HUES6 (cell line): Measurements from ENCODE around the gene PCDHA1.

Experiments
- H3K27ac ChIP-seq: 2 replicates; pipeline ENCODE4 v1.7.0; 2013; ENCODE audit warnings: low read depth, mild to moderate bottlenecking, low read length, inconsistent platforms
- H3K27me3 ChIP-seq: 2 replicates; pipeline ENCODE4 v1.6.1; 2013; ENCODE audit warnings: low read length; ENCODE audit not compliant: control insufficient read depth, insufficient read depth
- H3K36me3 ChIP-seq: 2 replicates; pipeline ENCODE4 v1.6.1; 2013; ENCODE audit warnings: low read length; ENCODE audit not compliant: control insufficient read depth, insufficient read depth
- H3K4me1 ChIP-seq: 2 replicates; pipeline ENCODE4 v1.6.1; 2013; ENCODE audit warnings: low read length; ENCODE audit not compliant: control insufficient read depth, insufficient read depth
- H3K4me3 ChIP-seq: 2 replicates; pipeline ENCODE4 v1.5.1; 2013; ENCODE audit warnings: low read depth, low read length
- H3K9ac ChIP-seq: one replicate; pipeline ENCODE4 v1.6.1; 2013; ENCODE audit warnings: mild to moderate bottlenecking, low read length
- H3K9me3 ChIP-seq: 2 replicates; pipeline ENCODE4 v1.6.1; 2013; ENCODE audit warnings: low read depth, low read length; ENCODE audit not compliant: control insufficient read depth, insufficient read depth

Gene PCDHA1

GRCh38 chr5:140953234-140953633 is 167.3 kb downstream of the PCDHA1 start:
- no peaks in the 10 kb centered on the region; the same call in 1 of the 2 replicates for H3K9me3 ChIP-seq
- H3K9ac ChIP-seq = no peak overlapping the region
- no peaks in the 10 kb centered on the region for H3K36me3 ChIP-seq
- no peaks in the 10 kb centered on the region; the same call in 1 of the 2 replicates for H3K4me1 ChIP-seq
- H3K4me3 ChIP-seq = no peak overlapping the region
- no peaks in the 10 kb centered on the region for H3K27me3 ChIP-seq
- no peak overlapping the region for H3K27ac ChIP-seq

- no peak overlapping the region for H3K9ac ChIP-seq
- no peaks in the 10 kb centered on the region for H3K36me3 ChIP-seq
- H3K27me3 ChIP-seq = peaks cover 14% of the 10 kb centered on the region
- H3K9me3 ChIP-seq = no peaks in the 10 kb centered on the region
- H3K27ac ChIP-seq = no peak overlapping the region
- H3K4me1 ChIP-seq = peaks cover 12% of the 10 kb centered on the region
- H3K4me3 ChIP-seq = no peak overlapping the region
Observed at GRCh38 chr5:140962190-140962589, 176.2 kb downstream of the PCDHA1 start.

- Histone ChIP-seq H3K9me3 (no peaks in the 10 kb centered on the region), H3K9ac (no peak overlapping the region), H3K27me3 (peaks cover 26% of the 10 kb centered on the region), H3K36me3 (no peaks in the 10 kb centered on the region), H3K4me3 (no peak overlapping the region), H3K27ac (no peak overlapping the region), H3K4me1 (peaks cover 18% of the 10 kb centered on the region)
Observed at GRCh38 chr5:140964356-140964755, 178.4 kb downstream of the PCDHA1 start.

GRCh38 chr5:140965905-140966292 is 180.0 kb downstream of the PCDHA1 start:
- Histone ChIP-seq H3K9ac (peak overlapping the region; percentile 80), H3K27ac (no peak overlapping the region), H3K4me3 (peak overlapping the region; percentile 94), H3K36me3 (no peaks in the 10 kb centered on the region), H3K27me3 (peaks cover 26% of the 10 kb centered on the region), H3K4me1 (peaks cover 30% of the 10 kb centered on the region), H3K9me3 (no peaks in the 10 kb centered on the region)

GRCh38 chr5:140966293-140967225 is 180.6 kb downstream of the PCDHA1 start, which contains the start of gene PCDHAC2:
Gene PCDHAC2 (plus strand): TSS chr5:140966476. CDS start chr5:140966767, 291 bp downstream.
- Histone ChIP-seq H3K36me3 (no peaks in the 10 kb centered on the region), H3K4me3 (peak within 1 kb of the TSS; percentile 94), H3K9ac (peak within 1 kb of the TSS; percentile 80), H3K9me3 (no peaks in the 10 kb centered on the region), H3K4me1 (peaks cover 34% of the 10 kb centered on the region), H3K27me3 (peaks cover 26% of the 10 kb centered on the region), H3K27ac (no peak within 1 kb of the TSS)

GRCh38 chr5:140967226-140967893 is 181.4 kb downstream of the PCDHA1 start:
- Histone ChIP-seq H3K4me1 (peaks cover 34% of the 10 kb centered on the region), H3K27me3 (peaks cover 26% of the 10 kb centered on the region), H3K9ac (peak overlapping the region; percentile 80), H3K36me3 (no peaks in the 10 kb centered on the region), H3K27ac (no peak overlapping the region), H3K4me3 (peak overlapping the region; percentile 94), H3K9me3 (no peaks in the 10 kb centered on the region)

- no peak overlapping the region for H3K9ac ChIP-seq
- peak overlapping the region; percentile 13; the same call in 1 of the 2 replicates for H3K4me3 ChIP-seq
- H3K27ac ChIP-seq = no peak overlapping the region
- H3K4me1 ChIP-seq = peaks cover 33% of the 10 kb centered on the region
- no peaks in the 10 kb centered on the region for H3K9me3 ChIP-seq
- H3K27me3 ChIP-seq = peaks cover 22% of the 10 kb centered on the region
- H3K36me3 ChIP-seq = no peaks in the 10 kb centered on the region
Observed at GRCh38 chr5:140969880-140970279, 183.9 kb downstream of the PCDHA1 start.

GRCh38 chr5:140973550-140973949 is 187.6 kb downstream of the PCDHA1 start:
- Histone ChIP-seq H3K4me1 (peaks cover 38% of the 10 kb centered on the region), H3K4me3 (no peak overlapping the region), H3K27ac (no peak overlapping the region), H3K9ac (no peak overlapping the region), H3K9me3 (no peaks in the 10 kb centered on the region), H3K36me3 (no peaks in the 10 kb centered on the region), H3K27me3 (no peaks in the 10 kb centered on the region)

GRCh38 chr5:140977003-140977402 is 191.1 kb downstream of the PCDHA1 start:
- Histone ChIP-seq H3K27ac (no peak overlapping the region), H3K27me3 (no peaks in the 10 kb centered on the region), H3K9ac (no peak overlapping the region), H3K4me3 (no peak overlapping the region), H3K4me1 (peaks cover 23% of the 10 kb centered on the region), H3K9me3 (no peaks in the 10 kb centered on the region), H3K36me3 (no peaks in the 10 kb centered on the region)

- H3K4me3 ChIP-seq = no peak overlapping the region
- peaks cover 23% of the 10 kb centered on the region for H3K4me1 ChIP-seq
- peaks cover 3% of the 10 kb centered on the region; the same call in 1 of the 2 replicates for H3K36me3 ChIP-seq
- no peaks in the 10 kb centered on the region for H3K27me3 ChIP-seq
- no peak overlapping the region for H3K9ac ChIP-seq
- H3K9me3 ChIP-seq = no peaks in the 10 kb centered on the region
- H3K27ac ChIP-seq = no peak overlapping the region
Observed at GRCh38 chr5:140978260-140978659, 192.3 kb downstream of the PCDHA1 start.

- no peaks in the 10 kb centered on the region for H3K9me3 ChIP-seq
- no peak overlapping the region for H3K27ac ChIP-seq
- no peak overlapping the region for H3K9ac ChIP-seq
- H3K4me1 ChIP-seq = peaks cover 17% of the 10 kb centered on the region
- H3K36me3 ChIP-seq = peaks cover 3% of the 10 kb centered on the region; the same call in 1 of the 2 replicates
- H3K27me3 ChIP-seq = no peaks in the 10 kb centered on the region
- H3K4me3 ChIP-seq = no peak overlapping the region
Observed at GRCh38 chr5:140978983-140979382, 193.0 kb downstream of the PCDHA1 start.
